Right cardiac atrium (tissue), 5 donors: Measurements from ENCODE around the gene PRKN. TPM values are rescaled to one million over a fixed set of nuclear protein-coding genes. Genes with fewer than 3 reads are reported as not detected.

ENCODE experiments used
- ATAC-seq, 2 donors: fragments of 200-7000 bp; cut with Tn5 transposase; one replicate each; pipeline versions ENCODE4 v1.8.0 to v1.9.1; 2020; ENCODE audit warnings: moderate library complexity in 2 of 2, mild to moderate bottlenecking in 1 of 2
- DNase-seq, 3 donors: peaks; one replicate each; pipeline ENCODE4 v3.0.0-alpha.2; 2020
- H3K27ac ChIP-seq: one replicate; pipeline ENCODE4 v1.5.1; 2013; ENCODE audit warnings: mild to moderate bottlenecking, low read length, control low read depth, moderate library complexity
- H3K27me3 ChIP-seq: one replicate; pipeline ENCODE4 v1.6.1; 2013; ENCODE audit not compliant: control insufficient read depth, insufficient read depth
- H3K4me1 ChIP-seq: one replicate; pipeline ENCODE4 v1.6.1; 2013; ENCODE audit warnings: low read length; ENCODE audit not compliant: control insufficient read depth, insufficient read depth
- H3K4me3 ChIP-seq: one replicate; pipeline ENCODE4 v1.5.1; 2013; ENCODE audit warnings: low read length, control low read depth
- H3K9me3 ChIP-seq: one replicate; pipeline ENCODE4 v1.6.1; 2013; ENCODE audit warnings: low read length; ENCODE audit not compliant: control insufficient read depth
- WGBS: extraction: QIAGEN DNeasy Blood & Tissue Kit; methylation state at CpG from one replicate; pipeline ENCODE4 v1.1.7; 2013; 5-methylcytosine and 5-hydroxymethylcytosine counted together
- intact Hi-C, 4 donors: fragments of 100-400 bp; cut with DNase I; formaldehyde crosslinking; loops; one replicate each; pipeline versions ENCODE4 v1.11.0 to v1.14.0; 2022 to 2023
- polyA plus RNA-seq: library from polyadenylated mRNA; stranded (reverse); fragments of 200-250 nt; gene quantifications from one replicate; pipeline ENCODE4 v1.2.3, GENCODE V29; 2013
- total RNA-seq, 4 donors: library from RNA; stranded (reverse); fragmentation: NEBNext Ultra II Directional; extraction: Animal tissue kit (Norgen Biotek cat#: 25700); gene quantifications; one replicate each; pipeline ENCODE4 v1.2.1, GENCODE V29; 2021
- donor health status: healthy with polysubstance abuse.
- donor health status: DM: no; HTN: yes; CAD: no.
- donor health status: DM: no; HTN: no; CAD: no.
- donor health status: DM: no; HTN: yes; CAD: no; lungs with severe emphysema.
- donor health status: DM: yes; HTN: yes; CAD: no.

The PRKN gene
- total and polyA plus RNA-seq, 5 donors = 9.6 to 33.0 (median 24.8) TPM

DNA sequence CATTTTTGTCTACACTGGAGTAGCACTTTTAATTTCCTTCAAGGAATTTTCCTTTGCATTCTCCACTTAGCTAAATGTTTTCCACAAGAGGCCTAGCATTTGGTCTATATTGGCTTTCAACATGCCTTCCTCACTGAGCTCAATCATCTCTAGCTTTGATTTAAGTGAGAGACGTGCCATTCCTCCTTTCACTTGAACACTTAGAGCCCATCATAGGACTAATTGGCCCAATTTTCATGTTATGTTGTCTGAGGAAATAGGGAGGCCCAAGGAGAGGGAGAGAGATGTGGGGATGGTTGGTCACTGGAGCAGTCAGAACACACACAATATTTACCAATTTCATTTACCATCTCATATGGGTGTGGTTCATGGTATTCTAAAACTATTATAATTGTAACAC is 645.0 kb downstream of the PRKN start:
- ATAC-seq = no peak
- Histone ChIP-seq H3K27ac (no peak overlapping the region), H3K9me3 (no peaks in the 10 kb centered on the region), H3K4me3 (no peak overlapping the region), H3K4me1 (no peaks in the 10 kb centered on the region), H3K27me3 (no peaks in the 10 kb centered on the region)
- no peak for DNase-seq
- WGBS = 92% methylated on average over 1 of the region's 1 CpG
- intact Hi-C loops = no loop called here

DNA sequence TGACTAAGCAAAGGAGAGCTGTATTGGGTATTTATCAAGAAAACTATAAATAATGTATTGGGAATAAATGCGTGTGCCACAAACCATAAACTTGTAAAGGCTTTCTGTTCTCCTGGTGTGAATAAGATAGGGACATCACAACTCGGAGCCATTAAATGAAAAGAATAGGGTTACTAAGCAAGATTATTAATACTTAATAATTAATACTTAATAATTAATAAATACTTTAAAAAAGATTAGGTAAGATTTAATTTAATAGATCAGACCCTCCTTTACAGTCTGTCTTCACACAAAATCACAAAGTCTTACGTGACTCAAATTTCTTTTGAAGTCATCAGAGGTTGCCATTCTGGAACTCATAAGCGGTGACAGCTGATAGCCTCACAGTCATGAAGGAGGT is 648.9 kb downstream of the PRKN start:
- no peak overlapping the region for H3K27ac ChIP-seq
- H3K27me3 ChIP-seq = no peaks in the 10 kb centered on the region
- ATAC-seq = no peak
- intact Hi-C loops = no loop called here
- DNase-seq = no peak
- H3K4me3 ChIP-seq = no peak overlapping the region
- no peaks in the 10 kb centered on the region for H3K4me1 ChIP-seq
- 69% methylated on average over 4 of the region's 4 CpGs for WGBS
- H3K9me3 ChIP-seq = no peaks in the 10 kb centered on the region

DNA sequence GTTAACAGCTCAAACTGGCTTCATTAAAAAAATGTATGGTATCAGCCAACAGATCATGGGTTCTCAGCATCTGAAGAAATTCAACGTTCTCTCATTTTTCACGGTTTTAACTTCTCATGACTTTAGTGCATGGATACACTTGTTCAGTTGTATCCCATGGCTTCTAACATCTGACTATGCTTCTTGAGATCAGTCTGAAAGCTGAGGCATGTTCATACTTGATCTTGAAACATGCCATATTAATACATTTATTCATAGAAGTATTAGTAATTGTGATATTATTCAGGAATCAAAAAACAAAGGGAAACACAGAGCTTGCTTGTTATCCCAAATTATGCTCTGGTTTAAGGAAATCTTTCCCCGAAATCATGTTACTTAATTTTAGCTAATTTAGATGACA is 649.4 kb downstream of the PRKN start:
- Histone ChIP-seq H3K27ac (no peak overlapping the region), H3K9me3 (no peaks in the 10 kb centered on the region), H3K27me3 (no peaks in the 10 kb centered on the region), H3K4me1 (no peaks in the 10 kb centered on the region), H3K4me3 (no peak overlapping the region)
- no peak for DNase-seq
- intact Hi-C loops = no loop called here
- WGBS = 61% methylated on average over 3 of the region's 3 CpGs
- no peak for ATAC-seq

DNA sequence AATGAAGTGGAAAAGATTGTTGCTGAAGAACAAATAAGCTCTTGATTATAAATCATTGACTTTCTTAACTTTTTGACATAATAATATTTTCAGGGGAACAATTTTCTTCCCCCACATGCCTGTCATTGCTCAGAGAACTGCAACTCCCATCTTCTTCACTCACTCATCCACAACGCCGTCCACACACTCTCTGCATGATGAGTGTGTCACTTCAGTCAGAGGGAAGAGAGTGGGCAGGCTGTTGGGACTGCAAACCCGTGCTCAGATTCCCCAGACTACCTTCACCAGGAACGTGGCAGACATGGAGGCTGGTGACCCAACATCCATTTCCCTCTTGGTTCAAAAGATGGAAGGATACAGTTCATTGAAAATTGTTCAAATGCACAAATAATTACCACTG is 650.8 kb downstream of the PRKN start:
- H3K4me3 ChIP-seq = no peak overlapping the region
- WGBS = 76% methylated on average over 4 of the region's 4 CpGs
- no peaks in the 10 kb centered on the region for H3K4me1 ChIP-seq
- no peaks in the 10 kb centered on the region for H3K9me3 ChIP-seq
- H3K27ac ChIP-seq = no peak overlapping the region
- ATAC-seq (no peak), DNase-seq (no peak)
- no peaks in the 10 kb centered on the region for H3K27me3 ChIP-seq
- intact Hi-C loops = no loop called here

DNA sequence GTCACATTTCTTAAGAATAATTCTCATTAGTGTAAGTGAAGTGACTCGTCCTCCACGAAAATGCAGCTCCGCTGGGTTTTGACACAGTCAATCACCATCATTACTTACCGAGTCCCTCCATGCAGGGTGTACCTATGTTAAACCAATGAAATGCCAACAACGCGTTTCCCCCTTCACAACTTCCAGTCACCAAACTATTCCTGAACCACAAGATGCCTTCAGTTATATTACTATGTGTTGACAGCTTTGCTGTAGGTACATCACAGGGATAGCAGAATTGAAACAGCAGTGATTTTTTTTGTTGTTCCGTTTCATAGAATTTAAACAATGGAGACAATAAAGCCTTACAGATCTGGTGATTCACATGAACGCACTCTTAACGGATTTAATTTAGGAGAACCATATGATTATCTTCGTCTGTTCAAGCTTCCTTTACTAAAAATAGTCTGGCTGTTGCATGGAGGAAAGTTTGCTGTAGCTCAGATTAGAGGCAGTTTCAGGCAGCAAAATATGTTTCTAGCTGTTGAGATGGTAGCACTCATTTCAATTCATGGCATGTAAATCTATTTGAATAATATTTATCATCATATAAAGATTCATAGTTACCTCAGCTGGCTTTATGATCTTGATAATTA is 652.8 kb downstream of the PRKN start:
- intact Hi-C loops = no loop called here
- ATAC-seq = no peak
- WGBS = 70% methylated on average over 10 of the region's 10 CpGs

DNA sequence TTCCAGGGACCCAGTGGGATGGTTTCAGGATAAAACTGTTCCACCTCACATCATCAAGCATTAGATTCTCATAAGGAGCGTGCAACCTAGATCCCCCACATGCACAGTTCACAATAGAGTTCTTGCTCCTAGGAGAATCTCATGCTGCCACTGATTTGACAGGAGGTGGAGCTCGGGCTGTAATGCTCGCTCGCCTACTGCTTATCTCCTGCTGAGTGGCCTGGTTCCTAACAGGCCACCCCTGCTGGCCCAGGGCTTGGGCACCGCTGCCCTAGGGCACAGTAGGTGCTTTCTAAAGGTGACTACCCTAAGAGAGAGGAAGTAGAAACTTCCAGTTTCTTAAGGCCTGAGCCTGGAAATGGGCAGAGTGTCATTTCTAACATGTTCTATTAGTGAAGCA is 656.9 kb downstream of the PRKN start:
- Histone ChIP-seq H3K4me1 (no peaks in the 10 kb centered on the region), H3K27ac (no peak overlapping the region), H3K9me3 (no peaks in the 10 kb centered on the region), H3K4me3 (no peak overlapping the region), H3K27me3 (no peaks in the 10 kb centered on the region)
- WGBS = 68% methylated on average over 5 of the region's 5 CpGs
- ATAC-seq (peak in 1 of 2 donors; percentile 50), DNase-seq (no peak)
- intact Hi-C loops = no loop called here

More for the DNA sequence above, 652.8 kb downstream of the PRKN start:
- Histone ChIP-seq H3K9me3 (no peaks in the 10 kb centered on the region), H3K27me3 (no peaks in the 10 kb centered on the region), H3K4me1 (no peaks in the 10 kb centered on the region), H3K27ac (no peak overlapping the region), H3K4me3 (no peak overlapping the region)
- no peak for DNase-seq

DNA sequence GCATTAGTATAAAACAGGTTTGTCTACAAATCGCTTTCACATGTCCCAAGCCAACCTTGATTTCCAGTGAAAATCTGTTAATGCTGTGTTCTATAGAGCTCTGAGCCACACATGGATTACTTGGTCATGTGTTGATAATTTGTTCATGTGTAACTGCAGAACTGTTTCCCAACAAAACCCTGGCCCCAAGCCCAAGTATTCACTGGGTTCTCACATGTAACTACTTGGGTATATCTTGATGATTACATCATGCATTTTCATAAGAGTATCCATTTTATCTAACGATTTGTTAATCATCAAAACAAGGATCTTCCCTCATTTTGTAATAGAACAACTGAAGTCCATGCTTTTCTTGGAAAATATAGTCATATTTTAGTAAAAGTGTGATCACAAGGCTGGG is 657.6 kb downstream of the PRKN start:
- 84% methylated on average over 2 of the region's 2 CpGs for WGBS
- DNase-seq (no peak), ATAC-seq (no peak)
- no peaks in the 10 kb centered on the region for H3K27me3 ChIP-seq
- no peak overlapping the region for H3K4me3 ChIP-seq
- no peaks in the 10 kb centered on the region for H3K9me3 ChIP-seq
- intact Hi-C loops = no loop called here
- H3K4me1 ChIP-seq = no peaks in the 10 kb centered on the region
- no peak overlapping the region for H3K27ac ChIP-seq

DNA sequence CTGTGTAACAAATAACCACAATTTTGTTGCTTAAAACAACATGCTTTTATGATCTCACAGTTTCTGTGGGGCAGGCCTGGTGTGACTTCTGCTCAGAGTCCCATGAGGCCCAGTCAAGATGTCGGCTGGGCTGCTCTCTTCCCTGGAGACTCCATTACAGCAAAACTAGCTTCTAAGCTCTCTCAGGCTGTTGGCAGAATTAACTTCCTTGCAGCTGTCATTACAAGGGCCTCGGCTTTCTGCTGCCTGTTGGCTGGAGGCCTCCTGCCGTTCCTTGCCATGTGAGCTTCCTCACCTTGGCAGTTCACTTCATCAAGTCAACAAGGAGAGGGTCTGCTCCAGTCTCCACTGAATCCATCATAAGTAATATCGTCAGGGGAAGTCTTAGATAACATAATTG is 659.2 kb downstream of the PRKN start:
- no peak for DNase-seq
- WGBS = 47% methylated on average over 4 of the region's 4 CpGs
- intact Hi-C loops = no loop called here
- ATAC-seq = no peak
- no peaks in the 10 kb centered on the region for H3K4me1 ChIP-seq
- no peak overlapping the region for H3K4me3 ChIP-seq
- H3K9me3 ChIP-seq = no peaks in the 10 kb centered on the region
- H3K27me3 ChIP-seq = no peaks in the 10 kb centered on the region
- H3K27ac ChIP-seq = no peak overlapping the region

DNA sequence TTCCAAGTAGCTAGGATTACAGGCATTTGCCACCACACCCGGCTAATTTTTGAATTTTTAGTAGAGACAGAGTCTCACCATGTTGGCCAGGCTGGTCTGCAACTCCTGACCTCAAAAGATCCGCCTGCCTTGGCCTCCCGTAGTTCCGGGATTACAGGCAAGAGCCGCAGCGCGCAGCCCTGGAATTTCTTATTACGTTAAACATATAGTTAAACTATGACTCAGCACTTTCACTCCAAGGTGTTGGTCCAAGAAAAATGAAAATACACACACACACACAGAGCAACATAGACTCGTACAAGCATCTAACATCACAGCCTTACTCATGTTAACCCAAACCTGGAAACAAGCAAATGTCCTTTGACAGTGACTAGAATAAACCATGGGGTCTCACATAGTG is 663.9 kb downstream of the PRKN start:
- Histone ChIP-seq H3K27ac (no peak overlapping the region), H3K9me3 (no peaks in the 10 kb centered on the region), H3K27me3 (no peaks in the 10 kb centered on the region), H3K4me1 (no peaks in the 10 kb centered on the region), H3K4me3 (no peak overlapping the region)
- WGBS = 89% methylated on average over 9 of the region's 9 CpGs
- intact Hi-C loops = no loop called here
- ATAC-seq (no peak), DNase-seq (no peak)

DNA sequence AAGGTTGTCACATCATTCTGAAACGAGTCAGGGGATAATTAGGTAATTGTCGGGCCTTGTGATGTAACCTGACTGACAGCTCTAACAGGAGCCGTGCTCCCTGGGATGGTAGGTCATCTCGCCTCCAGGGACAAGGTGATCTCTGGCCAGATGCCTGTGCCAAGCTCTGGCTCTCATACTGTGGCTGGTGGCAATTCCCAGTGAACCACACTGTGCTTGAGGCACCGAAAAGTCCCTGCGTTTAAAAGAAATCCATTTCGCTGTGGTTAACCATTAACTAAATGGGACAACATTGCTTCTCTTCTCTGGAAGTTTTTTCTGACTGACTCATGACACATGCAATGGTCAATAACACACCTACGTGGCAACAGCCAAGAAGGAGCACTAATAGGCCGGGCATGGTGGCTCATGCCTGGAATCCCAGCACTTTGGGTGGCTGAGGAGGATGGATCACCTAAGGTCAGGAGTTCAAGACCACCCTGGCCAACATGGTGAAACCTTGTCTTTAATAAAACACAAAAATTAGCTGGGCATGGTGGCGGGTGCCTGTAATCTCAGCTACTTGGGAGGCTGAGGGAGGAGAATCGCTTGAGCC is 669.2 kb downstream of the PRKN start:
- Histone ChIP-seq H3K4me3 (no peak overlapping the region), H3K4me1 (peaks cover 2% of the 10 kb centered on the region), H3K27ac (peak overlapping the region; percentile 56), H3K27me3 (no peaks in the 10 kb centered on the region), H3K9me3 (no peaks in the 10 kb centered on the region)
- intact Hi-C loops = no loop called here
- DNase-seq (no peak), ATAC-seq (peak; percentile 40 to 46)
- WGBS = 80% methylated on average over 11 of the region's 11 CpGs

DNA sequence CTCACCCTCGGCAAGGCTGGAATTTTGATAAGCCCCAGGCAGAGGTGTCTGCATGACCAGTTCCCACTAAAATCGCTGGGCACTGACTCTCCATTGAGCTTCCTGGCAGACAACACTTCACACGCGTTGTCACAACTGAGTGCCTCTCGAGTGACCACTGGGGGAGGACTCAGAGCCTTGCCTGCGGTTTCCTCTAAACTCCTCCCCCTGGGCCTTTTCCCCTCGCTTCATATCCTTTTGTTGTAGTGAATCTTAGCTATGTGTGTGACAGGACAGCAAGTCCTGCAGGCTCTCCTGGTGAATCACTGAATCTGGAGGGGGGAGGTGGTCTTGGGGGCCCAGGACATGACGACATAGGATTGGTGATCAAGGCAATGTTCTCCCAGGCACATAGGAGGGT is 670.8 kb downstream of the PRKN start:
- peak overlapping the region; percentile 92 for H3K27ac ChIP-seq
- H3K4me1 ChIP-seq = peaks cover 2% of the 10 kb centered on the region
- intact Hi-C loops = no loop called here
- ATAC-seq = peak; percentile 94
- no peak overlapping the region for H3K4me3 ChIP-seq
- H3K9me3 ChIP-seq = no peaks in the 10 kb centered on the region
- WGBS = 20% methylated on average over 8 of the region's 8 CpGs
- H3K27me3 ChIP-seq = no peaks in the 10 kb centered on the region
- peak; percentile 53 to 73 (median 73) for DNase-seq

DNA sequence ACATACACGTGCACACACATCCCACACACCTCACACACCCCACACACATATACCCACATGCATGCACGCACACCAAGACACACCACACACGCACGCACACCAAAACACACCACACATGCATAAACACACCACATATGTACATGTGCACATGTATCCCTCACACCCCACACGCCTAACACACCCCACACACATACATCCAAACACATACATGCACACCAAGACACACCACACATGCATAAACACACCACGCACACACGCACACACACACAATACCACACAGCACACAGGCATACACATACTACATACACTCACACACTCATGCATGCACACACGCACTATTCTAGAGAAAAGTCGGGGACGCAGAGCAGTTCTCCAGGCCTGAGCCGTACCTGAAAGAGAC is 671.5 kb downstream of the PRKN start:
- Histone ChIP-seq H3K4me1 (peaks cover 2% of the 10 kb centered on the region), H3K27me3 (no peaks in the 10 kb centered on the region), H3K27ac (peak overlapping the region; percentile 32), H3K4me3 (no peak overlapping the region), H3K9me3 (no peaks in the 10 kb centered on the region)
- intact Hi-C loops = no loop called here
- DNase-seq (no peak), ATAC-seq (peak in 1 of 2 donors; percentile 5)
- 91% methylated on average over 11 of the region's 11 CpGs for WGBS
